ENCODE measurements around the gene FICD.
A peak's percentile ranks its signal among the peaks of the same experiment; 100 is the strongest.

FICD gene

GRCh38 chr12:108505129-108505528 is 9.9 kb upstream of the FICD start:
- no peak for DNase-seq

- DNase-seq = no peak
Measured at GRCh38 chr12:108507971-108508642, 7.0 kb upstream of the FICD start.

GRCh38 chr12:108509806-108510205 is 5.3 kb upstream of the FICD start:
- DNase-seq = no peak

- no peak for DNase-seq
Measured at GRCh38 chr12:108510836-108511235, 4.2 kb upstream of the FICD start.

- DNase-seq = peak; percentile 49
Measured at GRCh38 chr12:108511633-108512540, 3.2 kb upstream of the FICD start.

GRCh38 chr12:108514468-108514972 is 557 bp upstream of the FICD start:
- DNase-seq = no peak

GRCh38 chr12:108515916-108516315 is 839 bp downstream of the FICD start:
- no peak for DNase-seq

- no peak for DNase-seq
Measured at GRCh38 chr12:108516511-108517275, 1.6 kb downstream of the FICD start.

GRCh38 chr12:108517288-108518100 is 2.4 kb downstream of the FICD start:
- no peak for DNase-seq

GRCh38 chr12:108518101-108518715 is 3.1 kb downstream of the FICD start:
- DNase-seq = no peak

GRCh38 chr12:108518716-108519496 is 3.8 kb downstream of the FICD start:
- no peak for DNase-seq

GRCh38 chr12:108519558-108519957 is 4.5 kb downstream of the FICD start:
- no peak for DNase-seq

GRCh38 chr12:108523365-108523764 is 8.3 kb downstream of the FICD start:
- DNase-seq = no peak

- DNase-seq = no peak
Measured at GRCh38 chr12:108525681-108526080, 10.6 kb downstream of the FICD start.

- DNase-seq = no peak
Measured at GRCh38 chr12:108526482-108527165, 11.5 kb downstream of the FICD start.

- no peak for DNase-seq
Measured at GRCh38 chr12:108527166-108527496, 12.1 kb downstream of the FICD start.

GRCh38 chr12:108530161-108530560 is 15.1 kb downstream of the FICD start:
- DNase-seq = no peak

- peak; percentile 33 for DNase-seq
Measured at GRCh38 chr12:108531929-108532848, 17.1 kb downstream of the FICD start.

GRCh38 chr12:108538146-108538545 is 23.1 kb downstream of the FICD start:
- no peak for DNase-seq

Measured in DMS79 (cell line).